GM18498 (cell line): ENCODE measurements around the gene HDAC4.

Experiments
- ATAC-seq: cut with Tn5 transposase; IDR thresholded peaks from one replicate; pipeline ENCODE4 v1.9.1; 2021; ENCODE audit warnings: mild to moderate bottlenecking, moderate library complexity; ENCODE audit not compliant: unreplicated experiment

Gene HDAC4

GRCh38 chr2:239354132-239354790 lies 46.6 kb downstream of the HDAC4 start:
- no peak for ATAC-seq

- no peak for ATAC-seq
These were observed 47.1 kb downstream of the HDAC4 start for GRCh38 chr2:239353692-239354091.

GRCh38 chr2:239351687-239352086 lies 49.1 kb downstream of the HDAC4 start:
- ATAC-seq = no peak

- ATAC-seq = no peak
These were observed 51.2 kb downstream of the HDAC4 start for GRCh38 chr2:239349453-239350135.

- no peak for ATAC-seq
These were observed 52.0 kb downstream of the HDAC4 start for GRCh38 chr2:239348563-239349452.

- ATAC-seq = no peak
These were observed 54.1 kb downstream of the HDAC4 start for GRCh38 chr2:239346676-239347075.

- no peak for ATAC-seq
These were observed 55.6 kb downstream of the HDAC4 start for GRCh38 chr2:239345251-239345650.

GRCh38 chr2:239344857-239345216 lies 56.0 kb downstream of the HDAC4 start:
- ATAC-seq = no peak

GRCh38 chr2:239343946-239344856 lies 56.6 kb downstream of the HDAC4 start:
- no peak for ATAC-seq

GRCh38 chr2:239343460-239343859 lies 57.4 kb downstream of the HDAC4 start:
- ATAC-seq = no peak

- ATAC-seq = no peak
These were observed 59.0 kb downstream of the HDAC4 start for GRCh38 chr2:239341840-239342239.

GRCh38 chr2:239341146-239341732 lies 59.6 kb downstream of the HDAC4 start:
- no peak for ATAC-seq

- peak; percentile 54 for ATAC-seq
These were observed 60.9 kb downstream of the HDAC4 start for GRCh38 chr2:239339726-239340601.

GRCh38 chr2:239339241-239339640 lies 61.6 kb downstream of the HDAC4 start:
- no peak for ATAC-seq

GRCh38 chr2:239337877-239338484 lies 62.8 kb downstream of the HDAC4 start:
- no peak for ATAC-seq

GRCh38 chr2:239337122-239337876 lies 63.5 kb downstream of the HDAC4 start:
- no peak for ATAC-seq

GRCh38 chr2:239331560-239331959 lies 69.3 kb downstream of the HDAC4 start:
- ATAC-seq = no peak

GRCh38 chr2:239330836-239331235 lies 70.0 kb downstream of the HDAC4 start:
- no peak for ATAC-seq
